SH-SY5Y (cell line): ENCODE data around the gene ATM.

Experiments
- GATA2 ChIP-seq: IDR thresholded peaks from 2 replicates; pipeline ENCODE4 v1.6.1; 2011; ENCODE audit warnings: mild to moderate bottlenecking, low read depth, low read length
- GATA3 ChIP-seq: IDR thresholded peaks from 2 replicates; pipeline ENCODE4 v1.6.1; 2011; ENCODE audit warnings: low read depth, mild to moderate bottlenecking, low read length, moderate library complexity

ATM gene

GRCh38 chr11:108235192-108235591 is 12.3 kb downstream of the ATM start:
- TF ChIP-seq GATA2 (no peak), GATA3 (no peak)

DNA sequence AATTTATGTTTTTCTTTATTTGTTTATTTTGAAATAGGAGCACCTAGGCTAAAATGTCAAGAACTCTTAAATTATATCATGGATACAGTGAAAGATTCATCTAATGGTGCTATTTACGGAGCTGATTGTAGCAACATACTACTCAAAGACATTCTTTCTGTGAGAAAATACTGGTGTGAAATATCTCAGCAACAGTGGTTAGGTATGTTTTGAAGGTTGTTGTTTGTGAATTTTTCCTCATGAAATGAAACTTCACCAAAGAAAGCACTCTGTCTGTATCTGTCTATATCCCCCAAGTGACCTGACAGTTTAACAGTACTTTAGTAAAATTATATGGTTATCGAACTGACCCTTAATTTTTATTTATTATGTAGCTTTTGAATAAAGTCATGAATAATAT is 12.8 kb downstream of the ATM start:
- TF ChIP-seq GATA3: no peak
- no peak for TF ChIP-seq GATA2

DNA sequence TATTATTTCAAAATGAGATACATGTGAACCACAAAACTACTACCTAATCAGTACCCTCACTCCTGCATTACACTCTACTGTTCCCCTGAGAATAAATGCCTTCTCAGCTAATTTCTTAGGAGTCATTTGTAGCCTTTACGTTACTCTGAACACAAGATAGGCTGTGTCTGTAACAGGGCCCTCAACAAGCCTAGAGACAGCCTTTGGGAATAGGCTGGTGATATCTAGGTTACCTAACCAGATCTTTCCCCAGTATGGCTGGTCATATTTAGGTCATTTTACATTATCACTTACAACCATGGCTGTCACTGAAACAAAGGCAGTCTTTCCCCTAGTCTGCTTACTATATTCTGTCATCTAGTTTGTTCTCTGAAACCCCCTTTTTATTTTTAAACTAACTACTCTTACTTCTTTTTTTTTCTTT is 14.2 kb downstream of the ATM start:
- no peak for TF ChIP-seq GATA3
- TF ChIP-seq GATA2: no peak

DNA sequence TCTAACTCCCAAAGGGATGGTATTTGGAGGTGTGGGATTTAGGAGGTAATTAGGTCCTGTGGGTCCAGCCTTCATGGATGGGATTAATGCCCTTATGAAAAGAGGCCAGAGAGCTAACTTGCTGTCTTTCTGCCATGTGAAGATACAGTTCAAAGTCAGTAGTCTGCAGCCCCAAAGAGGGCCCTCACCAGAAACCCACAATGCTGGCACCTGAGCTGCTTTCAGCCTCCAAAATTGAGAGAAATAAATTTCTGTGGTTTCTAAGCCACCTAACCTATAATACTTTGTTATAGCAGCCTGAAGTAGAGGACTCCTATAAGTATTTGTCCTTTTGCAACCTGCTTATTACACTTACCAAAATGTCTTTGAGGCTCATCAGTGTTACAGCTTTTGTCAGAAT is 16.2 kb downstream of the ATM start:
- no peak for TF ChIP-seq GATA3
- TF ChIP-seq GATA2: no peak

GRCh38 chr11:108241330-108242037 is 18.6 kb downstream of the ATM start:
- TF ChIP-seq GATA3 (no peak), GATA2 (no peak)

GRCh38 chr11:108242422-108242821 is 19.6 kb downstream of the ATM start:
- no peak for TF ChIP-seq GATA2
- TF ChIP-seq GATA3: no peak

DNA sequence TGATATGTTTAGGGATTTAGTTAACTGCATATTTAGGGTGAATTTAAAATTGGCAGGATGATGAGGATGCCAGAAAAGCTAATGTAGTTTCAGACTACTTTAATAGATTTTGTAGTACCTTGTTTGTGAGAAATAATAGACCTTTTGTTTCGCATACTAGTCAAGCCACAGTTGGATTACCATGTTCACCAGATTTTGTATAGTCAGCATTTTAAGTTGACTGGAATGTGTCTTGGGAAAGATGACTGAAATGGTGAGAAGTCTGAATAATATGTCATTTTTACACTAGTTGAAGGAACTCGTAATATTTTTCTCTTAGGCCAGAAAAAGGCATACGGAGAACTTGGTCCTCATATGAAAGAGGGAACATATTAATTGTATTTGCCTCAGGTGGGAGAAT is 23.4 kb downstream of the ATM start:
- TF ChIP-seq GATA2 (no peak), GATA3 (no peak)

- no peak for TF ChIP-seq GATA2
- no peak for TF ChIP-seq GATA3
Measured at GRCh38 chr11:108246885-108247284, 24.0 kb downstream of the ATM start.

DNA sequence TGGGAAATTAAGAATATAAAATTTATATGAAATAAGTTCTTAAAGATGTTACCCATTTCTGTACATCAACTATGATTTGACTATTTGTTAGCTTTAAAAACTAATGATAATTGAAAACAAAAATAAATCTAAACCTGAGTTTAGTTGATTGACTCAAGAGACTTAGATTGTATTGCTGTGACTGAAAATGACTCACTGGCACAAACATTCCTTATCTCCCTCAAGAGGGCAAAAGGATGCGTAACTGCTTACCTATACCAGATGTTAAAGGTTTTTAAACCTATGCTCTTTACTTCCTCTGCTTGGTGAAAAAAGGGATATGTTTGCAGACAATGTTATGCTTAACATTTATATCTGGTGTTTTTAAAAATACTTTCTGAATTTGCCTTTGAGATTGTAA is 30.3 kb downstream of the ATM start:
- TF ChIP-seq GATA2: no peak
- no peak for TF ChIP-seq GATA3

- no peak for TF ChIP-seq GATA3
- no peak for TF ChIP-seq GATA2
Measured at GRCh38 chr11:108269583-108269982, 46.7 kb downstream of the ATM start.

DNA sequence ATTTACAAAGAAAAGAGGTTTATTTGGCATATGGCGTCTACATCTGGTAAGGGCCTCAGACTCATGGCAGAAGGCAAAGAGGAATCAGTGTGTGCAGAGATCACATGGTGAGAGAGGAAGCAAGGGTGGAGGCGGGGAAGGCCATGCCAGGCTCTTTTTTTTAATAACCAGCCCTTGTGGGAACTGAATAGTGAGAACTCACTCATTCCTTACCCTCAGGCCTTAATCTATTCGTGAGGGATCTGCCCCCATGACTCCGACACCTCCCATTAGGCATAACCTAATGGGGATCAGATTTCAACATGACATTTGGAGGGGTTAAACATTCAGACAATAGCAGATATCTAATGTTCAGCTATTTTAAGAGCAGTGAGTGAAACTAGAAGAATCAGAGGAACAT is 55.7 kb downstream of the ATM start:
- TF ChIP-seq GATA2 (no peak), GATA3 (no peak)

GRCh38 chr11:108278954-108279353 is 56.1 kb downstream of the ATM start:
- TF ChIP-seq GATA3 (no peak), GATA2 (no peak)

GRCh38 chr11:108286370-108286769 is 63.5 kb downstream of the ATM start:
- TF ChIP-seq GATA3 (no peak), GATA2 (no peak)

- TF ChIP-seq GATA2 (no peak), GATA3 (no peak)
Measured at GRCh38 chr11:108286956-108287355, 64.1 kb downstream of the ATM start.

DNA sequence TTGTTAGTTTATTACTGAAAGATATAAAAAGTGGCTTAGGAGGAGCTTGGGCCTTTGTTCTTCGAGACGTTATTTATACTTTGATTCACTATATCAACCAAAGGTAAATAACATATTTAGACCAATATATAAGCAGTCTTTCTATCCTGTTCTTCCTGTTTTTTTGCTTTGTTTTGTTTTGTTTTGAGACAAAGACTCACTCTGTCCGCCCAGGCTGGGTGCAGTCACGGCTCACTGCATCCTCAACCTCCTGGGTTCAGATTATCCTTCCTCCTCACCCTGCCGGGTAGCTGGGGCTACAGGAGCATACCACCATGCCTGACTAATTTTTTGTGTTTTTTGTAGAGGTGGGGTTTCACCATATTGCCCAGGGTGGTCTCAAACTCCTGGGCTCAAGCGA is 66.8 kb downstream of the ATM start:
- TF ChIP-seq GATA3 (no peak), GATA2 (no peak)

DNA sequence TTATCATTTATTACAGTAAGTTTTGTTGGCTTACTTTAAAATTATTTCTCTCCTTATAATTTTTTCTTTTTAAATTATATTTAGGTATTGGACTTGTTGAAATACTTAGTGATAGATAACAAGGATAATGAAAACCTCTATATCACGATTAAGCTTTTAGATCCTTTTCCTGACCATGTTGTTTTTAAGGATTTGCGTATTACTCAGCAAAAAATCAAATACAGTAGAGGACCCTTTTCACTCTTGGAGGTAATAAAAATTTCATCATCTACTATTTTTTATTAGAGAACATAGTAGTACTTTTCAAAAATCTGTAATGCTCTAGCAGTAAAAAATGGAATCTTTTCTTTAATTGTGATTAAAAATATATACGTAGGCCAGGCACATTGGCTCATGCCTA is 70.4 kb downstream of the ATM start:
- TF ChIP-seq GATA2: no peak
- TF ChIP-seq GATA3: no peak
